Measurements from ENCODE around the gene RGS3. TPM values are rescaled to one million over a fixed set of nuclear protein-coding genes. Genes with fewer than 3 reads are reported as not detected.

The RGS3 gene
- total RNA-seq, 1 experiment from 2014 or later, result 39.4 TPM

- H3K27ac ChIP-seq (ENCODE audit: low read depth, low read length), result no peak overlapping the region
- no peak overlapping the region for H3K4me2 ChIP-seq (ENCODE audit: low read length)
- H4K20me1 ChIP-seq (ENCODE audit: insufficient read depth), result no peaks in the 10 kb centered on the region
- no peak overlapping the region for H3K4me3 ChIP-seq (replicated peaks in 1 of 2; ENCODE audit: low read depth in 1 of 2, low read length in 2 of 2)
- no peak overlapping the region for H3K9ac ChIP-seq (ENCODE audit: low read length)
- peaks cover 0 to 2% of the 10 kb centered on the region in 2 experiments; a peak in 1 of 4 replicates for H3K4me1 ChIP-seq (ENCODE audit: control insufficient read depth in 1 of 2, insufficient read depth in 2 of 2, low read length in 2 of 2)
- H3K79me2 ChIP-seq (ENCODE audit: insufficient read depth, low read length), result peaks cover 23% of the 10 kb centered on the region; the same call in 1 of the 2 replicates
- no TSS peak for BruUV-seq (replicated peaks)
- TF ChIP-seq POLR2A (IDR thresholded peaks at IDR 0.05; ENCODE audit: borderline replicate concordance, extremely low read depth, insufficient read depth, insufficient read length), result no peak
- ChIA-PET CTCF (interaction anchor here (0.6 kb wide), 1 partner anchor 38 kb away, joined by 3 read pairs; no protein-coding TSS in a partner anchor), POLR2A (no interaction called here), RAD21 (ENCODE audit: low non-redundant PET in 1 of 2, low total read pairs in 2 of 2, uncharacterized antibody in 2 of 2, unreplicated experiment in 2 of 2) (interaction anchor here in 1 of 2 experiments (0.5 kb wide), 1 partner anchor 36 kb away, joined by 6 read pairs; no protein-coding TSS in a partner anchor)
- H3K27me3 ChIP-seq (ENCODE audit: insufficient read depth, low read length), result no peaks in the 10 kb centered on the region
- no peaks in the 10 kb centered on the region for H3K9me2 ChIP-seq (ENCODE audit: insufficient read depth)
- intact Hi-C loops (cut with micrococcal nuclease), result no loop called here
- ATAC-seq (no peak), DNase-seq (ENCODE audit: low read depth, low spot score) (no peak)
- no peak overlapping the region for H2AFZ ChIP-seq (ENCODE audit: low read depth, low read length, poor library complexity, severe bottlenecking)
- no peaks in the 10 kb centered on the region for H3K9me3 ChIP-seq (ENCODE audit: control insufficient read depth in 1 of 2, insufficient read depth in 1 of 2, low read depth in 1 of 2, low read length in 2 of 2)
- H3K36me3 ChIP-seq (ENCODE audit: control insufficient read depth in 1 of 2, insufficient read depth in 2 of 2, low read length in 2 of 2), result peaks cover 38 to 55% of the 10 kb centered on the region in 2 experiments; a peak in 3 of 4 replicates
These were observed 20.8 kb downstream of the RGS3 start for GRCh38 chr9:113484258-113484730.

GRCh38 chr9:113485761-113486115 lies 22.2 kb downstream of the RGS3 start:
- Histone ChIP-seq H3K36me3 (ENCODE audit: control insufficient read depth in 1 of 2, insufficient read depth in 2 of 2, low read length in 2 of 2) (peaks cover 47 to 64% of the 10 kb centered on the region in 2 experiments), H3K4me2 (ENCODE audit: low read length) (no peak overlapping the region), H3K27ac (ENCODE audit: low read depth, low read length) (no peak overlapping the region), H2AFZ (ENCODE audit: low read depth, low read length, poor library complexity, severe bottlenecking) (no peak overlapping the region), H3K4me3 (replicated peaks in 1 of 2; ENCODE audit: low read depth in 1 of 2, low read length in 2 of 2) (no peak overlapping the region), H3K4me1 (ENCODE audit: control insufficient read depth in 1 of 2, insufficient read depth in 2 of 2, low read length in 2 of 2) (no peaks in the 10 kb centered on the region), H3K9me2 (ENCODE audit: insufficient read depth) (no peaks in the 10 kb centered on the region), H3K9ac (ENCODE audit: low read length) (no peak overlapping the region), H3K27me3 (ENCODE audit: insufficient read depth, low read length) (no peaks in the 10 kb centered on the region), H3K79me2 (ENCODE audit: insufficient read depth, low read length) (peaks cover 9% of the 10 kb centered on the region; the same call in 1 of the 2 replicates), H3K9me3 (ENCODE audit: control insufficient read depth in 1 of 2, insufficient read depth in 1 of 2, low read depth in 1 of 2, low read length in 2 of 2) (no peaks in the 10 kb centered on the region), H4K20me1 (ENCODE audit: insufficient read depth) (no peaks in the 10 kb centered on the region)
- RAD21 ChIA-PET (ENCODE audit: low non-redundant PET in 1 of 2, low total read pairs in 2 of 2, uncharacterized antibody in 2 of 2, unreplicated experiment in 2 of 2), result no interaction called here
- BruUV-seq (replicated peaks), result no TSS peak
- ATAC-seq (no peak), DNase-seq (ENCODE audit: low read depth, low spot score) (no peak)
- intact Hi-C loops (cut with micrococcal nuclease), result no loop called here
- POLR2A ChIA-PET, result no interaction called here
- CTCF ChIA-PET, result no interaction called here
- TF ChIP-seq JUND (IDR thresholded peaks at IDR 0.05) (no peak), POLR2A (IDR thresholded peaks at IDR 0.05; ENCODE audit: borderline replicate concordance, extremely low read depth, insufficient read depth, insufficient read length) (no peak), TCF7L2 (IDR thresholded peaks at IDR 0.05; ENCODE audit: borderline replicate concordance, extremely low read depth, insufficient read depth, insufficient read length) (no peak), SIN3A (IDR thresholded peaks at IDR 0.05; ENCODE audit: low read depth) (no peak), CTCF (IDR thresholded peaks at IDR 0.05 in 2 of 3, conservative IDR thresholded peaks at IDR 0.05 in 1 of 3; ENCODE audit: borderline replicate concordance in 1 of 3, insufficient read depth in 1 of 3, low read depth in 2 of 3, low read length in 2 of 3) (no peak), ATF3 (IDR thresholded peaks at IDR 0.05) (no peak), SP1 (IDR thresholded peaks at IDR 0.05; ENCODE audit: low read depth) (no peak), MAX (IDR thresholded peaks at IDR 0.05) (no peak), ZNF274 (IDR thresholded peaks at IDR 0.05; ENCODE audit: low read depth, low read length) (no peak), ELF1 (IDR thresholded peaks at IDR 0.05; ENCODE audit: borderline replicate concordance, low read depth) (no peak), YY1 (IDR thresholded peaks at IDR 0.05; ENCODE audit: extremely low read depth, insufficient replicate concordance, low read depth, low read length) (no peak), ZFX (IDR thresholded peaks at IDR 0.05) (no peak), POLR2AphosphoS5 (IDR thresholded peaks at IDR 0.05; ENCODE audit: low read depth, low read length) (no peak), CBX3 (IDR thresholded peaks at IDR 0.05; ENCODE audit: low read depth) (no peak), CEBPB (IDR thresholded peaks at IDR 0.05; ENCODE audit: low read depth) (no peak), FOSL1 (IDR thresholded peaks at IDR 0.05; ENCODE audit: low read depth) (no peak)
